Neural crest cell (in vitro differentiated cells): ENCODE data around the gene TRA2B. TPM values are rescaled to one million over a fixed set of nuclear protein-coding genes. Genes with fewer than 3 reads are reported as not detected.
A peak's percentile ranks its signal among the peaks of the same experiment; 100 is the strongest.

Experiments
- DNase-seq: peaks from one replicate; pipeline ENCODE4 v3.0.0; 2021; ENCODE audit warnings: low read depth, mixed read lengths, low spot score
- H3K27ac Mint-ChIP-seq: one replicate; pipeline ENCODE4 v1.8.0; 2021; ENCODE audit warnings: mild to moderate bottlenecking, mixed read lengths; ENCODE audit not compliant: unreplicated experiment
- H3K27me3 Mint-ChIP-seq: 2 replicates; pipeline ENCODE4 v1.8.0; 2021; ENCODE audit warnings: low read depth, mild to moderate bottlenecking, mixed read lengths
- H3K36me3 Mint-ChIP-seq: 2 replicates; pipeline ENCODE4 v1.8.0; 2021; ENCODE audit warnings: low read depth, mild to moderate bottlenecking, mixed read lengths
- H3K4me1 Mint-ChIP-seq: 2 replicates; pipeline ENCODE4 v1.8.0; 2021; ENCODE audit warnings: mixed read lengths
- H3K4me3 Mint-ChIP-seq: one replicate; pipeline ENCODE4 v1.8.0; 2021; ENCODE audit warnings: mild to moderate bottlenecking, mixed read lengths
- H3K9me3 Mint-ChIP-seq: 2 replicates; pipeline ENCODE4 v1.8.0; 2021; ENCODE audit warnings: mixed read lengths
- total RNA-seq: library from RNA; stranded (reverse); gene quantifications from 2 replicates; pipeline ENCODE4 v1.2.1, GENCODE V29; 2021
- TF ChIP-seq, protein P1 (sequence below): fragments of 200-600 bp; sonication (generic); conservative IDR thresholded peaks from 2 replicates; pipeline ENCODE4 v1.5.0; 2021; ENCODE audit warnings: antibody characterized with exemption, mild to moderate bottlenecking

Gene TRA2B
- total RNA-seq, 1 donor from 2014 or later = 314 TPM

DNA sequence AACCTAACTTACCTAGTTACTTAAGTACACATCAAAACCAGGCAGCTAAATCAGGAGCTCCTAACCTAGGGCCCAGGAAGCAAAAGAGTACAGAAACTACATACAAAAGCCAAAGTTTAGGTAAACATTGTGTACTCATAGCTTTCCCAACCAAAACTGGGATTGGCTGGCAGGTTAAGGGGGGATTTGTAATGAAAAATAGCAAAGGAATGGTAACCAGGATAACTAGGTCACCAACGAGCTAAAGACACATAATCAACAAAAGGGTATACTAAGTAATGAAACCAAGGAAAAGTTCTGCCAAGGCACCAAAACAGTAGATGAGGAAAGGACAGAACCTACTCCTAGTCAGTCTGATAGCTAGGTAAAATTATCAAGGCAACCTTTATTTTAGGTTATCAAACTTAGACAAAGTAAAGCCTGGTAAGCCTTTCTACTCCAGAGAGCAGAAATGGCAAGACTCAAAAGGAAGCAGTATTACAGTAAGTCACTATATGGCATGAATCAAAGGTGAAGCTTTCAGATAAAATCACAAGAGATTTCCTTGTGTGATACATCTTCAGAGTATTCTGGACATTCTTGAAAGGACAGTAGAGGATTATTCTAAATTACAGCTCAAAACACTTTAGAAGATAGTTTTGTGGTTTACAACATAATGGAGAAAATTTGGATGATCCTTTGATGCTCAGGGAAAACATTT lies 10.2 kb downstream of the TRA2B start:
- Mint-ChIP-seq H3K27ac (no peak overlapping the region), H3K9me3 (no peaks in the 10 kb centered on the region), H3K4me1 (peaks cover 86% of the 10 kb centered on the region), H3K27me3 (peaks cover 11% of the 10 kb centered on the region), H3K4me3 (peak overlapping the region; percentile 99), H3K36me3 (peaks cover 43% of the 10 kb centered on the region)
- TF ChIP-seq, protein P1, sequence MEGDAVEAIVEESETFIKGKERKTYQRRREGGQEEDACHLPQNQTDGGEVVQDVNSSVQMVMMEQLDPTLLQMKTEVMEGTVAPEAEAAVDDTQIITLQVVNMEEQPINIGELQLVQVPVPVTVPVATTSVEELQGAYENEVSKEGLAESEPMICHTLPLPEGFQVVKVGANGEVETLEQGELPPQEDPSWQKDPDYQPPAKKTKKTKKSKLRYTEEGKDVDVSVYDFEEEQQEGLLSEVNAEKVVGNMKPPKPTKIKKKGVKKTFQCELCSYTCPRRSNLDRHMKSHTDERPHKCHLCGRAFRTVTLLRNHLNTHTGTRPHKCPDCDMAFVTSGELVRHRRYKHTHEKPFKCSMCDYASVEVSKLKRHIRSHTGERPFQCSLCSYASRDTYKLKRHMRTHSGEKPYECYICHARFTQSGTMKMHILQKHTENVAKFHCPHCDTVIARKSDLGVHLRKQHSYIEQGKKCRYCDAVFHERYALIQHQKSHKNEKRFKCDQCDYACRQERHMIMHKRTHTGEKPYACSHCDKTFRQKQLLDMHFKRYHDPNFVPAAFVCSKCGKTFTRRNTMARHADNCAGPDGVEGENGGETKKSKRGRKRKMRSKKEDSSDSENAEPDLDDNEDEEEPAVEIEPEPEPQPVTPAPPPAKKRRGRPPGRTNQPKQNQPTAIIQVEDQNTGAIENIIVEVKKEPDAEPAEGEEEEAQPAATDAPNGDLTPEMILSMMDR = no peak
- no peak for DNase-seq

DNA sequence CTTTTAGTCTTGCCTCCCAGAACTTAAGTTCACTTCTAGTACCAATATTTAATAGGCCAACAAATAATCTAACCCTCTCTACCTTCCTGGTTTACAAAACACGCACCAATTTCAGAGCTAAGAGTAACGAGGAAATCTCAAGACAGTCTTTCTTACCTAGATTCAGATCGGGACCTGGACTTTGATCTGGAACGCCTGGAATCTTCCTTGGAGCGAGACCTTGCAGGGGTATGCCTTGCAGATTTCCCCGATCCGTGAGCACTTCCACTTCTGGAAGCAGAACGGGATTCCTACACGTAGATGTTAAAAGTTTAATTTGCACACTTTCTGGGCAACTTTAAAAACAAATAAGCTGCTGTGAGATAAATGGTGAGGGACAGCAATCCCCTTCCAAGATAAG lies 11.4 kb downstream of the TRA2B start:
- H3K36me3 Mint-ChIP-seq = peaks cover 43% of the 10 kb centered on the region
- TF ChIP-seq, protein P1 = no peak
- H3K9me3 Mint-ChIP-seq = no peaks in the 10 kb centered on the region
- H3K27me3 Mint-ChIP-seq = peaks cover 8% of the 10 kb centered on the region
- peak overlapping the region; percentile 49 for H3K4me3 Mint-ChIP-seq
- DNase-seq = no peak
- no peak overlapping the region for H3K27ac Mint-ChIP-seq
- H3K4me1 Mint-ChIP-seq = peaks cover 74% of the 10 kb centered on the region

DNA sequence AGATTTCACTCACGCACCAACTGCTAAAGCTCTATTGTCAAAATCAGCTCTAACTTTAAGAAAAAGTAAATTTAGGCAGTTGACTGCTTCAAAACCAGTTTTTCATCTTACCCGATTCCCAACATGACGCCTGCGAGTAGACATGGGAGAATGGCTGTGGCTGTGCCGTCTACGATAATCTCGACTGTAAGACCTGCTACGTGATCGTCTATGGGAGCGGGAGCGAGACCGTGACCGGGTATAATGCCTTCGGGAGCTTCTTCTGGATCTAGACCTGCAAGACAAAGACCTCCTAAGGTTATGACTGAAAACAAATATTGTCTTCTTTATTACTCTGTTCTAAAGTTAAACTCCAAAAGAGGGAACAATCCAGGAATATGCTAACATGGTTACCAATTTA lies 12.5 kb downstream of the TRA2B start:
- Mint-ChIP-seq H3K9me3 (no peaks in the 10 kb centered on the region), H3K4me3 (peak overlapping the region; percentile 58), H3K4me1 (peaks cover 63% of the 10 kb centered on the region), H3K27me3 (peaks cover 8% of the 10 kb centered on the region), H3K36me3 (peaks cover 41% of the 10 kb centered on the region), H3K27ac (no peak overlapping the region)
- TF ChIP-seq, protein P1 = no peak
- DNase-seq = no peak

DNA sequence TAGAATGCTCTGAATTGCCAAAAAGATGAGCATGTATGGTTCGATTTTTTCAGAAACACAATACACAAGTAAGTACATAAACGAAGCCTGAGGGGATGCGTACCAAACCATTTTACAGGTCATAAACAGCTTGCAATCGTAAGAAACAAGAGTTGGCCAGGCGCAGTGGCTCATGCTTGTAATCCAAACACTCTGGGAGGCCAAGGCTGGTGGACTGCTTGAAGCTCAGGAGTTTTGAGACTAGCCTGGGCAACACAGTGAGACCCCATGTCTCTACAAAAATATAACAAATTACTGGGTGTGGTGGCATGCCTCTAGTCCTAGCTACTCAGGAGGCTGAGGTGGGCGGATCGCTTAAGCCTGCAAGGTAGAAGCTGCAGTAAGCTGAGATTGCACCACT lies 13.4 kb downstream of the TRA2B start:
- no peak overlapping the region for H3K27ac Mint-ChIP-seq
- peak overlapping the region; percentile 56 for H3K4me3 Mint-ChIP-seq
- H3K27me3 Mint-ChIP-seq = peaks cover 5% of the 10 kb centered on the region
- H3K36me3 Mint-ChIP-seq = peaks cover 41% of the 10 kb centered on the region
- no peak for DNase-seq
- H3K4me1 Mint-ChIP-seq = peaks cover 54% of the 10 kb centered on the region
- TF ChIP-seq, protein P1 = no peak
- no peaks in the 10 kb centered on the region for H3K9me3 Mint-ChIP-seq

DNA sequence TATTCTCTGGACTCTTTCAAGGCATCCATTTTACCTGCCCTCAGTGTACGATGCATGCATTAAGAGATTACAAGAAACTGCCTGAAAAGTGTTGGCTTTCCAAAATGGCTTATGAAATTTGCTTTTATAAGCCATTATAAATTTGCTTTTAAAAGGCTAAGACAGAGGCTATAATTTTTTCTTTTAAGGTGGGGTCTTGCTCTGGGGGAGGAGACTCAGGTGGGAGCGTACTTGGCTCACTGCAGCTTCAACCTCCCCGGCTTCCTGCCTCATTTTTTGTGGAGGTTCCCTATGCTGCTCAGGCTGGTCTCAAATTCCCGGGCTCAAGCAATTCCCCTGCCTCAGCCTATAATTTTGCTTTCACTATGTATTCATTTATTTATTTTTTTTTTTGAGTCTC lies 17.6 kb downstream of the TRA2B start:
- Mint-ChIP-seq H3K4me3 (no peak overlapping the region), H3K4me1 (peaks cover 13% of the 10 kb centered on the region), H3K9me3 (no peaks in the 10 kb centered on the region), H3K36me3 (peaks cover 42% of the 10 kb centered on the region), H3K27me3 (no peaks in the 10 kb centered on the region), H3K27ac (no peak overlapping the region)
- no peak for DNase-seq
- TF ChIP-seq, protein P1 = no peak
